GM10248 (cell line): Measurements from ENCODE around the gene HMOX1.

Source experiments
- CTCF ChIA-PET: fragments of 300-600 bp; sonication (Branson Sonifier 250); formaldehyde crosslinking; extraction: SDS; loops from one replicate; lab custom pipeline; 2021; ENCODE audit warnings: antibody characterized with exemption; lab: Yijun Ruan, JAX
- POLR2A ChIA-PET: fragments of 350-650 bp; sonication (Branson Sonifier 250); formaldehyde crosslinking; extraction: SDS; loops from one replicate; lab custom pipeline; 2020; ENCODE audit warnings: antibody characterized with exemption; lab: Yijun Ruan, JAX
- DNase-seq: peaks from one replicate; pipeline ENCODE4 v3.0.0; 2012; ENCODE audit errors: extremely low spot score
- TF ChIP-seq, protein P1 (sequence below): IDR thresholded peaks from 2 replicates; pipeline ENCODE4 v1.5.1; 2012; ENCODE audit warnings: mild to moderate bottlenecking, low read depth; ENCODE audit errors: extremely low read depth, missing control alignments, control extremely low read depth

Gene HMOX1

DNA sequence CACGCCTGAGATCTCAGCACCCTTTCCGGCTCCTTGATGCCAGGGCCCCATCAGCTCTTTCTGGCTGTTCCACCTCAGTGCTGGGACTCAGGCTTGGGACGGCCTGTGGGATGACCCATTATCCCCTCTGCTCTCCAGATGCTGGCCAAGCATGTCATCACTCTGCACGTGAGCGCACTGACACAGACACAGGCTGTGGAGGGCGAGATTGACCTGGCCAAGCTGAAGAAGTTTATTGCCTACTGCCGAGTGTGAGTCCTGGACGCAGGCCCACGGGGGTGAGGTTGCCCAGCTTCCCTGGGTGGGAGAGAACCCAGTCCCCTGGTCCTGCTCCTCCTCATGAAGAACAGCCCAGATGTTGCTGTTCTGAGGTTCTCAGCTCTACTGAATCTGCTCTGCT lies 36.7 kb downstream of the HMOX1 start:
- TF ChIP-seq, protein P1, sequence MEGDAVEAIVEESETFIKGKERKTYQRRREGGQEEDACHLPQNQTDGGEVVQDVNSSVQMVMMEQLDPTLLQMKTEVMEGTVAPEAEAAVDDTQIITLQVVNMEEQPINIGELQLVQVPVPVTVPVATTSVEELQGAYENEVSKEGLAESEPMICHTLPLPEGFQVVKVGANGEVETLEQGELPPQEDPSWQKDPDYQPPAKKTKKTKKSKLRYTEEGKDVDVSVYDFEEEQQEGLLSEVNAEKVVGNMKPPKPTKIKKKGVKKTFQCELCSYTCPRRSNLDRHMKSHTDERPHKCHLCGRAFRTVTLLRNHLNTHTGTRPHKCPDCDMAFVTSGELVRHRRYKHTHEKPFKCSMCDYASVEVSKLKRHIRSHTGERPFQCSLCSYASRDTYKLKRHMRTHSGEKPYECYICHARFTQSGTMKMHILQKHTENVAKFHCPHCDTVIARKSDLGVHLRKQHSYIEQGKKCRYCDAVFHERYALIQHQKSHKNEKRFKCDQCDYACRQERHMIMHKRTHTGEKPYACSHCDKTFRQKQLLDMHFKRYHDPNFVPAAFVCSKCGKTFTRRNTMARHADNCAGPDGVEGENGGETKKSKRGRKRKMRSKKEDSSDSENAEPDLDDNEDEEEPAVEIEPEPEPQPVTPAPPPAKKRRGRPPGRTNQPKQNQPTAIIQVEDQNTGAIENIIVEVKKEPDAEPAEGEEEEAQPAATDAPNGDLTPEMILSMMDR: no peak
- ChIA-PET POLR2A (no interaction called here), CTCF (interaction anchor here (1.0 to 2.4 kb wide), 2 partner anchors 14 to 27 kb away, joined by 3 to 7 read pairs; no protein-coding TSS in a partner anchor)
- no peak for DNase-seq

GRCh38 chr22:35418088-35418487 lies 37.2 kb downstream of the HMOX1 start:
- no peak for DNase-seq
- TF ChIP-seq, protein P1: no peak
- ChIA-PET POLR2A (interaction anchor here (0.6 kb wide), 1 partner anchor 229 kb away, joined by 5 read pairs; no protein-coding TSS in a partner anchor), CTCF (interaction anchor here (2.4 to 3.9 kb wide), 2 partner anchors 8 to 15 kb away, joined by 7 to 20 read pairs; no protein-coding TSS in a partner anchor)

DNA sequence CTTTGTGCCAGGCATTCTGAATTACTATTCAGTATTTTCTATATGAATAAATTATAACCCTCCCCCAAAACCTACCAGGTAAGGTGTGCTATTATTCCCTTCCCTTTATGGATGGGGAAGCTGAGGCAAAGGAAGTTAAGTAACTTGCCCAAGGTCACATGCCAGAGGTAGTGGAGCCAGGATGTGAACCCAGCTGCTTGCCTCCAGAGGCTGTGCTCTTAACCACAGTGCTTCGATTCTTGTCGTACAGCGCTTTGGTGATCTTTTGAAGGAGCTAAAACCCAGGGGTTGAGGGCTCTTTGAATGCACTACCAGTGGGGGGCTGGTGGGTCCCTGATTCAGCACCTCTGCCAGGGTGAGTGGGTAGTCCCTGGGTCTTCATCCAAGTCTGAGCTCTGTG lies 37.8 kb downstream of the HMOX1 start:
- TF ChIP-seq, protein P1: no peak
- ChIA-PET CTCF (interaction anchor here (2.4 to 3.9 kb wide), 3 partner anchors 8 to 15 kb away, joined by 7 to 20 read pairs (median 19); no protein-coding TSS in a partner anchor), POLR2A (no interaction called here)
- DNase-seq: no peak

DNA sequence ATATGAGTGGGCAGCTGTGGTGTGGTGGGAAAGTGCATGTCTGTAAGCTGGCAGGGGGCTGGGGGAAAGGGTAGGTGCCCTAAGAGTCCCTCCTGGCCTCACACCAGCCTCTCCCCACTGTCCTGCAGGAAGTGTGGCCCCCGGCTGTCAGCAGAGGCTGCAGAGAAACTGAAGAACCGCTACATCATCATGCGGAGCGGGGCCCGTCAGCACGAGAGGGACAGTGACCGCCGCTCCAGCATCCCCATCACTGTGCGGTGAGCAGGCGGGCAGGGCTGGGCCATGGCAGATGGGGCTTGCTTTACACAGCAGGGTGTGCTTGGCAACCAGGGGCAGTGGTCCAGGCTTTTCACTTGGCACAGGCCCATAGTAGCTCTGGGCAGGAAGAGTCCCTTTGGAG lies 38.9 kb downstream of the HMOX1 start:
- CTCF ChIA-PET: interaction anchor here (2.4 to 3.9 kb wide), 3 partner anchors 9 to 16 kb away, joined by 7 to 20 read pairs (median 19); no protein-coding TSS in a partner anchor

GRCh38 chr22:35421121-35421520 lies 40.2 kb downstream of the HMOX1 start:
- ChIA-PET CTCF (interaction anchor here (1.2 to 3.9 kb wide), 4 partner anchors 9 to 45 kb away, joined by 3 to 20 read pairs (median 12); no protein-coding TSS in a partner anchor), POLR2A (interaction anchor here (0.6 to 0.7 kb wide), 2 partner anchors 18 to 49 kb away, joined by 4 to 5 read pairs; no protein-coding TSS in a partner anchor)
- TF ChIP-seq, protein P1: no peak
- DNase-seq: no peak

More for the DNA sequence above, 38.9 kb downstream of the HMOX1 start:
- TF ChIP-seq, protein P1: no peak
- POLR2A ChIA-PET: no interaction called here
- no peak for DNase-seq

DNA sequence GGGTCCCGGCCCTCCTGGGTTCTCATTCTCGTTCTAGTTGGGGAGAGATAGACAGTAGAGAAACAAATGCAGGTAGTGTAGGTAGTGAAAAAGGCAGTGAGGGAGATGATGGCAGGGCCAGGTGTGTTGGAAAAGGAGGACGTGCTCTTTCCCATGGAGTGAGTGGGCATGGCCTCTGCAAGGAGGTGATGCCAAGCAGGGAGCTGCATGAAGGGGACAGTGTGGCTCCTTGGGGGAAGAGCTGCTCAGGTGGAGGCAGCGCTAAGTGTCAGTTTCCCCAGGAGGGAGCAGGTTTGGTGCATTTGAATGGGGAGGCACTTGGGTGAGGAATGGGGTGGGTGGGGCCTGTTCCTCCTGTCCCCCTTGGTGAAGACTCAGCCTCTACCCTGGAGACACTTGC lies 41.2 kb downstream of the HMOX1 start:
- CTCF ChIA-PET: interaction anchor here (1.4 kb wide), 1 partner anchor 17 kb away, joined by 4 read pairs; no protein-coding TSS in a partner anchor

More for the DNA sequence above, 41.2 kb downstream of the HMOX1 start:
- DNase-seq: no peak
- TF ChIP-seq, protein P1: no peak
- POLR2A ChIA-PET: no interaction called here
